Measurements from ENCODE around the gene CADPS2.
"Not testable (repeated sequence)": the region's sequence is repeated elsewhere in the genome, so short reads cannot be mapped to it uniquely, and the experiment has no call there.

The CADPS2 gene

DNA sequence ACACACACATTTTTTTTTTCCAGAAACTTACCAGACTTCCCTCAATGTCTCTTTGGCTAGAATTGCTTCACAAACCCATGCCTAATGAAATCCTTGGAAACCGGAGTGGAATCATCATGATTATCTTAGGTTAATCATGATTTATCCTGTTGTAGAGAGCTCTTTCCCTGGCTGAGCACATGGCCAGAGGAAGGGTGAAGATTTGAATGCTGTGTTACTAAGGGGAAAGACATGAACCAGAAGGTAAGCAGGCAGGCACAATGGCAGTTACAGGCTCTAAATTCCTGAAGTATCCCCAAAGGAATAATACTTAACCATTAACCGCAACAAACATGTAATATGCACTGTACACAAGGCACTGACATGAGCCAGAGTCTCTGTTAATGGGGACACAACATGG is 179.4 kb downstream of the CADPS2 start:
- DNase-seq = no peak

DNA sequence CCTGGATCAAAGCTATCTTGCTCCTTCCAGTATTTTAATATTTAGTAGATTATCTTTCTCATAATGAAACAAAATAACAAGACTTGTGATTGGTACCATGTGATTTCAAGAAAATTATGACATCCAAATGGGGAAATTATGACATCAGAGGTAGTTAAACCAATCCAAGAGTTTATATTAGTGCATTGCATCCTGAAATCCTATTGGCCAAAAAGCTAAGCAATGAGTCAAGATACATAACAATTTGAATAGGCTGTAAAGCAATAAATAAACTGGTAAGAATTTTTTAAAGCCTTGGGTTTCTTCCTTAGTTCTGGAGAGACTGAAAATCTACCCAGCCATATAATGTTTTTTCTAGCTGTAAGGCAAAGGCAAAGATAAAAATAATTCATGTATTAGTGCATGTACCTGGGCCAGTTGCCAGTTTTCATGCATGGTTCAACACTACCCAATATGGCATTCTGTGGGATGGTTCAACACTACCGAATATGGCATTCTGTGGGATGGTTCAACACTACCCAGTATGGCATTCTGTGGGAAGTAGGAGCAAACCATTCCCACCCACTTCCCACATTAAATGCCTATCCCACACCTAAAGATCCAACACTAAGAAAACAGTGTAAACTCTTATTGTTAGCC is 183.3 kb downstream of the CADPS2 start, which contains the start of gene RNF148:
RNF148 (minus strand) TSS at position 51 of the 639 bp plus-strand sequence. CDS start 172 bp downstream, outside the sequence.
- DNase-seq = no peak

DNA sequence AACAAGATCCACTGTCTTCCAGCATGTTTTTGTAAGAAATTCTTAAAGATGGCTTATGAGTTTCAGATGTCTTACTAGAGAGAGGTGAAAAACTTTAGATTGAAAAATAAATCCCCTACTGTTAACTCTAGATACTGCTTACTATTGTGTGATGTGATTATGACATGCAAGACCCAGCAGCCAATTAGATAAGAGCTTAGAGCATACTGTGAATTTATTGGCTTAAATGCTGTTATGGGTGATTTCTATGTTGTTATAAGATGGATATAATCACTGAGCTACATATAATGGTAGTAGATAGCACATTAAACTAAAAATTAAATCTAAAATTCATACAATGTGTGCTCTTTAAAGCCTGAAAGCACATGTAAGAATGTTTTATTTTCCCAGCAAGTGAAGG is 187.2 kb downstream of the CADPS2 start, which contains the start of gene RNF133:
RNF133 (minus strand) TSS at position 101 of the 400 bp plus-strand sequence. CDS start 199 bp downstream, outside the sequence.
- DNase-seq = no peak

DNA sequence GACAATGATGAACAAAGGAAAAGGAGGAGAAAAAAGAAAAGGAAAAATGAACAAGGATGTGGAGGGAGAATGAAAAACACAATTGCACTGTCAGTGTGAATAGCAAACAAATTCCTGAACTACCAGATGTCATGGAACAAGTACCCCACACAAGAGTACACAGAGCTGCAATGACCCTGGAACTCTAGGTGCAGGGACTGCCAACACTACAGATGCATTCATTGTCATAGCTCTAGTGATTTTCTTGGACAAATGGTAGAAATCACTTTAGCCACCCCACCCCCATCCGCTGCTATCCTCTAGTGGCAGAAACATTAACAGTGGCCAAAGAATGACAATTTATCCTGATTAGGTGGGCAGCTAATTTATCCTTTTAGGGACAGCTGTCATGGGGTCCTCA is 190.4 kb downstream of the CADPS2 start:
- no peak for DNase-seq

DNA sequence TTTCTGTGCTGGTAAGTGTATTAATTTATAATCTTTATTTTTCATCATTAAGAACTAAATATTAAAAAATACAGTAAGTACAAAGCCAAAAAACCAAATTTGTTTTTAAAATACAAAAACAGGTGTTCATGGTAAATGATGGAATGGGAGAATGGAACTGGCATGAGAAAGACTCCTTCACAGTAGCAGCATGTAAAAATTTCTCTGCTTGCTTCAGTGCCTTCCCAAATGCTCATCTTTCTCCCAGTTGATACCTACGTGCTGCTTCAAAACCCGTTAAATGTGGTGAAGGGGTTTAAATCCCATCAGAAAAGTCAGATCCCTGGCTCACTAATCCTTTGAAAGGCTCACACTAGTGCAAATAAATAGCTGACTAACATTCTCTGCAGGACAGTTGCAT is 191.6 kb downstream of the CADPS2 start:
- no peak for DNase-seq

DNA sequence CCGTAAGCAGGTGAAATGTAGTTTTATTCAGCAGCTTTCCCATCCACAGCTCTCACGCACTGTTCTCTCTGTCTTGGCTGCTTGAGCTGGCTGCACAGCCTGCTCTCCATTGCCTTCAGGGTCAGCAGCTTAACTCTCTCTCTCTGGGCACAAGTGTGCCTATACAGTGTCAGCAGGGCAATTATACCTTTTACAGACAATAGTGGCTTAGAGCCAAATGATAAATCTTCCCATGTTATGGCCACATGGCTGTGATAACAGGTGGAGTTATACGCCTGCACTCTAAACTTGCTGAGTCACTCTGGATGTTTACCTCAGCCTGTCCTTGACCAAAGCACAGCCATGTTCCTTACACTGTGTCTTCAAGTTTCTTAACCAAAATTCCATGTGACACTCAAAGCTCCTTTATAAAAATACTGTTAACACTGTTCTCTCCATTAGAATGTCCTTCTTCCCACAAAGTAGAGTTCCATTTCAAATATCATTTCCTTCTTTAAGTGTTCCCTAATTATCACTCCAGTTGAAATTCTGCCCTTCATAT is 193.4 kb downstream of the CADPS2 start:
- no peak for DNase-seq

DNA sequence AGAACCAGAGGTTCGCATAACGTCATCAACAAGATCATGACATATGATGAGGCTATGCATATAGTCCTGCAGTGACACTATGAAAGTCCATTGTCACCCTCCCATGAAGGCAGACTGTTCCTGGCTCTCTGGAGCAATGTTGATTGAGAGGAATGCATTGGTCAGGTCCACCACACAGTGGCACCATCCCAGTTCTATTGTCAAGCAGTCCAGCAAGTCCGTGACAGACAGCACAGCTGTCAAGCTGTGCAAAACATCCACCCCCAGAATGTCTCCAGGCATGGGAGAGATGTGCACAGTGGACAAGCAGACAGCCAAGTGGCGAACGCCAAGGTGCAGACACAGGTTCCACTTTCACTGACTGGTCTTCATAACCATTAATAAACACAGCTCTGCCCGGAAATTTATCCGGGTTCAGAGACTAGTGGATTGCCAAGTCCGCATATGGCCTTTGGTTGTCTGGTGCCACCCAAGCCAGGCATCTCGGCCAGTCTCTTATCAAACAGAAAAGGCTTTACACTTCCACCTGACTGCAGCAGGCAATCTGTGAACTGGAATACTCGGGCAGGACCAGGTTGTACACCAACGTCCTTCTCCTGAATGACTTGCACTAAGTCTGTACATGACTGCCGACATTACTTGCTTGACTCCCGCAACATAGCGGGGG is 194.6 kb downstream of the CADPS2 start:
- DNase-seq = no peak

DNA sequence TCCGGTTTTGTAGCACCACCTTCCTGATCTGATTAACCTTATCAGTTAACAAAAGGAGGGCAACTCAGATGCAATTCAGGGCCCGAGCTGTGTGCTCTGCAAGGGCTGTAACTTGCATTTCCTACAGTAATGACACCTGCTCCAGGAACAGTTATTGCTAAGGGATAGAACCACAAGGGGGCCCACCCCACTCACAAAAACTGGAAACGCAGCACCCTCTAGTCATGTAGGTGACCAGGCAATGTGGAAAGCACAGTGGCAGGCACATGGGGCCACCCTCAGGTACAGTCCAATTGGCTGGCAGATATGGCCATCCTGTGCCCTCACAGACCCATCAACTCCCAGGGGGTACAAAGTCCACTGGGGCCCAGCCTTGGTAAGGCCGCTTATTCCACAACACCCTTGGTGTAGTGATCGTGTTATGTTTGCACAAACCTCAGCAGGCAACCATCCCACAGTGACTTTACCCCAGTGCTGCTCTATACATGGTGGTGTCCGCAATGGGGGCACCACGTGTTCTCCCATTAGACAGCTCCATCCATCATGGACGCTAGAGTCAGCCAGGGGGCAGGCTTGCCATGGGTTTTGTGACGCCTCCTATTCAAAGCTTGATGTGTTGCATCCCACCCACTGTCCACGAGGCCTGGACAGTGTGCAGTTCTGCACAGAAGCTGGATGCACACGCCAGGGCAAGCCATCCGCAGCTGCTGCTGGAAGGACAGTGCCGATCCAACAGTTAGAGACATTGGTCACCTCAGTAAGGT is 196.7 kb downstream of the CADPS2 start:
- no peak for DNase-seq

DNA sequence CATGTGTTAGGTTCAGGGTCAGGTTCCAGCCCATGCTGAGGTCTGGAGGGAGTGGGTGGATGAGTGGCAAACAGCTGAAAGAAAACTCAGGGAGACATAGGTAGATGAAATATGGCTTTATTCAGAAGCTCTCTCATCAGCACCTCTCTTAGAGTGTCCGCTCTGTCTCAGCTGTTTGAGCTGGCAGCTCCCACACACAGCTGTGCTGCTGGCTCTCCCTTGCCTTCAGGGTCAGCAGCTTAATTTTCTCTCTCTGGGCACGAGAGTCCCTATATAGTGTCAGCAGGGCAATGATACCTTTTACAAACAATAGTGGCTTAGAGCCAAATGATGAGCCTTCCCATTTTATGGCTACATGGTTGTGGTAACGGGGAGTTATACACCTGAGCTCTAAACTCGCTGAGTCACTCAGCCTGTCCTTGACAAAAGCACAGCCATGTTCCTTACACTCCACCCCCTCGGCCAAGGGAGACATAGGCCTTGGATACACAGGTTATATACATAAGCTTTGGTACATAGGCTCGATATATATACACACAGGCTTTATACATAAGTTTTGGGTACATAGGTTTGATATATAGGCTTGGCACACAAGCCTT is 197.8 kb downstream of the CADPS2 start:
- no peak for DNase-seq

DNA sequence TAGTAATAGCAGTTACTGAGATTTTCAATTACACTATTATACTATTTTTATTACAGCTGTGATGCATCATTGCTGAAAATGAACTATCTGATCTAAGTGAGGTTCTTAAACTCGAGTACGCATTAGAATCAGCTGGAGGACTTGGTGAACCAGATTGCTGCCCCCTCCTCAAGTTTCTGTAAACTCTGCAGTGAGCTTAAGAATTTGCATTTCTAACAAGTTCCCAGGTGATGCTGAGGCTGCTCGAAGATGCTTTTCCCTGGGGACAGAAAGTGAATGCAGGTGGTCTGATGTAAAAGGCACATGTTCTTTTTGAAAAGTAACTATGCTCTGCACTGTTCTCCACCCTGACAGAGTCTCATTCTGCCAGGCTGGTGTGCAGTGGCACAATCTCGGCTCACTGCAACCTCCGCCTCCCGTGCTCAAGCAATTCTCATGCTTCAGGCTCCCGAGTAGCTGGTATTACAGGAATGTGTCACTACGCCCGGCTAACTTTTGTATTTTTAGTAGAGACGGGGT is 199.8 kb downstream of the CADPS2 start:
- no peak for DNase-seq

DNA sequence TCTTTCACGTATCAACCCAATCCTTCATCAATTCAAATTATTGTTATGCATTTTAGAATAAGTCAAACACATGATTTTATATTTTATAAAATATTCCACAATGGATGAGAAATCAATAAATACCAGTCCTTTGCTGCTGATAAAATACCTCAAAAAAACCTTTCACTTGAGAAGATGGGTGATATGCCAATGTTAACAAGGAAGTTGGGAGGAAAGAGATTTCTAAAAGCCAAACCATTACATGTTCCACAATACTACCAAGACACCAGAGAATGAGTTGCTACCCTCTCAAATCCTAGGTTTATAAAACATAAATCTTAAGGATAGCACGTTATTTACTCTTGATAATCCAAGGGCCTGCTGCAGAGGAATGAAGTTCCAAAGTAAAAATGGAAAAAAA is 201.8 kb downstream of the CADPS2 start:
- DNase-seq = no peak

DNA sequence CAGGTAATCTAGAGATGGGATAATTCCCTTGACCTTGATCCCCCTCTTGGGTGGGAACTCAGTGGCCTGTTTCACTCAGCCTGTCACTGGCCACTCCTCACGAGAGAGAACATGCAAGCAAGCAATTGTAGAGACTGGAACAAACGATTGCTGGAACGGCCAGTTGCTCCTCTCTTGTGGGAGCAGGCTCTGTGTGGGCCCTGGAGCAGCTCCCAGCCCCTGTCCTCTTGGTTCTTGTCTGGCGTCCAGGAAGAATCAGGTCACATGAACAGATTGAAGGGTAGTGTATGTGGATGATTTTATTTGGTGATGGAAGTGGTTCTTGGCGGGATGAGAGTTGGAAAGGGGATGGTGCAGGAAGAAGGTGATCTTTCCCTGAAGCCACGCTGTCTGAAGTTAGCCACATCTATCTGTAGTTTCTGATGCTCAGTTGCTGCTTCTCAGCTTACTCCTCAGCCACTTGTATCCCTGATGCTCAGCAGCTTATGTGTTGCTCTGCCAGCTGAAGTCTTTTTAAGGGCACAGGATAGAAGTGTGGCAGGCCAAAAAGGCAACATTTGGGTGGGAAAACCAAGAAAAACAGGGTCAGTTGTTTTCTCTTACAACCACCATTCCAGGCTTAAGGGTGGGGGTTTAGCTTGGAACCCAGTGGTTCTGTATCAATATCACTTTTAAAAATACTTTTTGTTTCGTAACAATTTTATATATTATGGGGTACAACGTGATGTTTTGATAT is 203.3 kb downstream of the CADPS2 start:
- no peak for DNase-seq

DNA sequence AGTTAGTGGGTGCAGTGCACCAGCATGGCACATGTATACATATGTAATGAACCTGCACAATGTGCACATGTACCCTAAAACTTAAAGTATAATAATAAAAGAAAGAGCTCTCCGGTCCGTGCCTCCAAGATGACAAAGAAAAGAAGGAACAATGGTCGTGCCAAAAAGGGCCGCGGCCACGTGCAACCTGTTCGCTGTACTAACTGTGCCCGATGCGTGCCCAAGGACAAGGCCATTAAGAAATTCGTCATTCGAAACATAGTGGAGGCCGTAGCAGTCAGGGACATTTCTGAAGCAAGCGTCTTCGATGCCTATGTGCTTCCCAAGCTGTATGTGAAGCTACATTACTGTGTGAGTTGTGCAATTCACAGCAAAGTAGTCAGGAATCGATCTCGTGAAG is 205.1 kb downstream of the CADPS2 start:
- not testable (repeated sequence) for DNase-seq

DNA sequence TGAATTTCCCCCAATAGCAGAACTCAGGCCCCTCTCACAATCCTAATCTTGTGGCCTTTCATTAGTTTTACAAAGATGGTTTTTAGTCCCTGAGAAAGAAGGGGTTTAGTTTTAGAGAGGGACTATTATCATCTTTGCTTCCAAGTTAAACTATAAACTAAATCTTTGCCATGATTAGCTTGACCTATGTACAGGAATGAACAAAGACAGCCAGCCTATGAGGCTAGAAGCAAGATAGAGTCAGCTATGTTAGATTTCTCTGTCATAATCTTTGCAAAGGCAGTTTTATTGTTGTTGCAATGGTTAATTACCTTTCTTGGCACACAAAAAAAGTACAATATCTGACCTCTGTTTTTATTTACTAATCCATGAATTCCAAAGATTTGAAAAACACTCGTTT is 206.4 kb downstream of the CADPS2 start:
- no peak for DNase-seq

DNA sequence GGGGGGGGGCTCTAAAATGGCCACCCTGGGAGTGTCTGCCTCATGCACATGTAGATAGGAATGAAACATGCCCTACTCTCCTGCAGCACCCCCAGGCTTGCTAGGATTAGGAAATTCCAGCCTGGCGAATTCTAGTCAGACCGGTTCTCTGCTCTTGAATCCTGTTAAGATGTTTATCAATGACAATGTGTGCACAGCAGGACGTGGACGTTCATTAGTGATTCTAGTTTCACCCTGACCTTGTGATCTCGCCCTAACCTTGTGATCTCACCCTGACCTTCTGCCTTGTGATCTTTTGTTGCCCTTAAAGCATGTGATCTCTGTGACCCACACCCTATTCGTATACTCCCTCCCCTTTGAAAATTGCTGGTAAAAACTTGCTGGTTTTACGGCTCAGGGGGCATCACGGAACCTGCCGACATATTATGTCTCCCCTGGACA is 207.0 kb downstream of the CADPS2 start:
- not testable (repeated sequence) for DNase-seq

DNA sequence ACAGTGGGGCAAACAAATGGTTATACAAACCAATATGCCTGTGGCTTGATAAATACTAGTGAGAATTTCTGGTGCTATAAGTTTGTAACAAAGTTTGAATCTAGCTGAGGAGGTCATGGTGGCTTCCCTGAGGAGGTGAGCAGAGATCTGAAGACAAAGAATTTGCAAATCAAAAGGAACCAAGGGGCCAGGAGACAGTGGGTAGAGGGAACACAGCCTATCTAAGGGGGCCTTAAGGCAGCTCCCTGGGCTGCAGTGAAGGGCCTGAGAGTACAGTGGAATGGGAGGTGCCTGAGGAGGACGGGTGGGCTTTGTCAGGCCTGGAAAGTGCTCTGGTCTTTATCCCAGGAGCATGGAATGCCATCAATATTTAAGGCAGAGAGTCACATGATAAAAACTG is 209.1 kb downstream of the CADPS2 start:
- DNase-seq = no peak

DNA sequence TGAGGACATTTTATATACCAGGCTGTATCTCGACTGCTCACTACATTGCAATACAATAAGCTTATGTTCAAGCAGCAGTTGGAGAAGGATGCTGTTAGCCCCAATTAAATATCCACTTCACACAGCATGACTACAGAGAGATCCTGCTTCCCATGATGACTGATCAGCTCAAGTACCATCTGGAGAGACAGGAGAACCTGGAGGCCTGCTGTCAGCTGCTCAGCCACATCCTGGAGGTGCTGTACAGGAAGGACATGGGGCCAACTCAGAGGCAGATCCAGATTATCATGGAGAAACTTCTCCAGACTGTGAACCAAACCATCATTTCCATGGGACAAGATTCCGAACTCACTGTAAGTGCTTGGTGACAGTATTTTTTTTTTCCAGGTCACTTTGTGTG is 209.8 kb downstream of the CADPS2 start:
- no peak for DNase-seq

DNA sequence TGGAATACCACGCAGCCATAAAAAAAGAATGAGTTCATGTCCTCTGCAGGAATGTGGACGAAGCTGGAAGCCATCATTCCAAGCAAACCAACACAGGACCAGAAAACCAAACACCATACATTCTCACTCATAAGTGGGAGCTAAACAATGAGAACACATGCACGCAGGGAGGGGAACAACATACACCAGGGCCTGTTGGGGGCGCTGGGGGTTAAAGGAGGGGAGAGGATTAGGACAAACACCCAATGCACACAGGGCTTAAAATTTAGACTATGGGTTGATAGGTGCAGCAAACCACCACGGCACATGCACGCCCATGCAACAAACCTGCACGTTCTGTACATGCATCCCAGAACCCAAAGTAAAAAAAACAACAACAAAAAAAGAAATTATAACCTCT is 210.6 kb downstream of the CADPS2 start:
- no peak for DNase-seq

DNA sequence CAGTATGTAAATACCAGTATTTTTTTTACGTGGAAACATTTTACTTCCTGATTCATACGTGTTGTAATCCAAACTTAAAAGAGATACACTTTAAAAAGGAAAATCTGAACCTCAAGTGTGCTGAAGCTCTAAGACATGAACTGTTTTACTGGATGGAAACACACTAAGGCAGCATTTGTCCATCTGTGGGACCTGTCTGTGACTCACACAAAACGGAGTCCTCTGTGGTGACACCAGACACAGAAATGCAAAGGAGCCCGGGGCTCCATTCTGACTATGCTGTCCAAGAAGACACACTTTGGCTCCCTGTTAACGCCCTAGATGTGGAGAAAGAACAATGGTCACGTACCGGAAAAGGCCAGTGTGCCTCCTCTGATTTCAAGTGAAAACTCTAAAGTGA is 211.2 kb downstream of the CADPS2 start:
- no peak for DNase-seq

DNA sequence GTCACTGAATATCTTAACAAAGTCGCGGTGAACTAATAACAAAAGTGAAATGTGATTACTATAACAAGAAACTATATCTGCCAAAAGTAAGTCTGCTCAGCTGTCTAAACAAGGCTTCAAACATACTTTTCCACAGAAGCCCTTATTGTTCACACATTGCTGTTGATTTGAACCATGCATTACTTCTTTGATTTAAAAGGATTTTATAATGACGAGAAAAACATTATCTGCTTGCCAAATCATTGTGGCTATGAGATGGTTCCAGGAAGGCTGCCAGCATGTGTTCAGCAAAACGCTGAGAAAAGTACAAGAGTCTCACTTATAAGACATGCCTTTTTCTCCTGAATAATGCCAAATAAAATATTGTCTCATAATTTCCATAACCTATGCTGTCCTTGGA is 211.8 kb downstream of the CADPS2 start:
- DNase-seq = no peak

DNA sequence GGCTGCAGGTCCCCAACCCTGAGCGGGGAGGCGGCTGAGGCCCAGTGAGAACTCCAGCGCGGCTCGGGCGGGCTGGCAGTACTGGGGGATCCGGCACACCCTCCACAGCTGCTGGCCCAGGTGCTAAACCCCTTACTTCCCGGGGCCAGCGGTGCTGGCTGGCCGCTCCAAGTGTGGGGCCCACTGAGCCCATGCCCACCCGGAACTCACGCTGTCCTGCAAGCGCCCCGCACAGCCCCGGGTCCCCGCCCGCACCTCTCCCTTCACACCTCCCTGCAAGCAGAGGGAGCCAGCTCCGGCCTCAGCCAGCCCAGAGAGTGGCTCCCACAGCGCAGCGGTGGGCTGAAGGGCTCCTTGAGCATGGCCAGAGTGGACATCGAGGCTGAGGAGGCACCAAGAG is 212.3 kb downstream of the CADPS2 start:
- no peak for DNase-seq

DNA sequence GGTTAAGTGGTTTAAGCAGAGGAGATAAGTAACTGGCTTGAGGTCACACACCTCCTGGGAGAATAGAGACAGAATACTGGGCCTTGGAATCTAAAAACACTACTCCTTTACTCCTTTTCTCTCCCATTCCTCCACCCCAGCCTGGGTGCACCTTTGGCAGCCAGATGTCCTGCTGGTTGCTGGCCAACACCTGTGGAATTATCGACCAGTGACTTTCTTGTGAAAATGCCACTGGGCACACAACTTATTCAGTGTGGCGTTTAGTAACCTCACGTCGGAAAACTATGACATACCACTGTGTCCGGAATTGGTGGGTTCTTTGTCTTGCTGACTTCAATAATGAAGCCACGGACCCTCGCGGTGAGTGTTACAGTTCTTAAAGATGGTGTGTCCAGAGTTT is 213.7 kb downstream of the CADPS2 start:
- no peak for DNase-seq
